GM12878 (cell line): ENCODE data around the gene FAM118B. TPM values are rescaled to one million over a fixed set of nuclear protein-coding genes. Genes with fewer than 3 reads are reported as not detected.

Source experiments
- ATF3 ChIP-seq: IDR thresholded peaks from 2 replicates; pipeline ENCODE4 v1.6.1; 2011; ENCODE audit warnings: low read depth, mild to moderate bottlenecking, low read length, moderate library complexity, borderline replicate concordance; ENCODE audit errors: extremely low read depth
- ATF7 ChIP-seq: fragments of 450-650 bp; IDR thresholded peaks from 2 replicates; pipeline ENCODE4 v1.6.1; 2016; ENCODE audit warnings: low read depth, mild to moderate bottlenecking
- EGR1 ChIP-seq, 2 experiments: IDR thresholded peaks; 1 replicate in 1 of 2; 2 replicates in 1 of 2; pipeline ENCODE4 v1.6.1; 2011 to 2012; ENCODE audit warnings: low read depth in 2 of 2, low read length in 2 of 2, borderline replicate concordance in 1 of 2, mild to moderate bottlenecking in 1 of 2, moderate library complexity in 1 of 2
- EP300 ChIP-seq, 2 experiments: fragments of 150-350 bp in 1 of 2; IDR thresholded peaks; 2 replicates each; pipeline ENCODE4 v1.6.1; 2011 to 2012; ENCODE audit warnings: low read depth in 2 of 2, low read length in 2 of 2, borderline replicate concordance in 1 of 2, improper control_type of control experiment in 1 of 2, inconsistent platforms in 1 of 2; ENCODE audit not compliant: control insufficient read depth in 1 of 2
- IRF3 ChIP-seq: fragments of 450-650 bp; IDR thresholded peaks from 2 replicates; pipeline ENCODE4 v1.6.1; 2014; ENCODE audit warnings: mild to moderate bottlenecking
- NFYB ChIP-seq: IDR thresholded peaks from 2 replicates; pipeline ENCODE4 v1.6.1; 2011; ENCODE audit warnings: low read depth, mild to moderate bottlenecking, low read length, improper control_type of control experiment, moderate library complexity; ENCODE audit not compliant: insufficient read depth
- RAD21 ChIP-seq: IDR thresholded peaks from 2 replicates; pipeline ENCODE4 v1.6.1; 2011; ENCODE audit warnings: mild to moderate bottlenecking, low read depth, low read length, moderate library complexity; ENCODE audit not compliant: insufficient read depth
- RAD51 ChIP-seq: fragments of 450-650 bp; IDR thresholded peaks from 2 replicates; pipeline ENCODE4 v1.6.1; 2016; ENCODE audit warnings: moderate library complexity, mild to moderate bottlenecking, inconsistent platforms
- RELB ChIP-seq: fragments of 450-650 bp; IDR thresholded peaks from 2 replicates; pipeline ENCODE4 v1.6.1; 2017; ENCODE audit warnings: low read depth, mild to moderate bottlenecking, moderate library complexity
- REST ChIP-seq: IDR thresholded peaks from 2 replicates; pipeline ENCODE4 v1.6.1; 2012; ENCODE audit warnings: mild to moderate bottlenecking, low read depth, low read length
- SPI1 ChIP-seq: IDR thresholded peaks from 2 replicates; pipeline ENCODE4 v1.6.1; 2011; ENCODE audit warnings: low read depth, mild to moderate bottlenecking, low read length, moderate library complexity, borderline replicate concordance; ENCODE audit not compliant: insufficient read depth
- polyA plus RNA-seq, 11 experiments: library from polyadenylated mRNA; depleted of rRNA in 4 of 11; unstranded in 6 of 11; stranded (reverse) in 5 of 11; fragments of >200 nt; fragmentation: Nextera tagmentation in 4 of 11; fragmentation: Illumina TruSeq in 1 of 11; extraction: Ambion mirVana in 4 of 11; extraction: Trizol in 1 of 11; gene quantifications; 1 replicate in 1 of 11; 2 replicates in 10 of 11; pipeline versions ENCODE4 v1.2.1 to v1.2.3, GENCODE V29; 2011 to 2016; ENCODE audit warnings: inconsistent platforms in 2 of 11, missing spikeins in 2 of 11, low read depth in 1 of 11
- total RNA-seq, 4 experiments: library from RNA; depleted of rRNA in 3 of 4; stranded (reverse); fragments of >200 nt in 3 of 4; fragmentation: Illumina TruSeq in 1 of 4; extraction: Trizol in 1 of 4; gene quantifications; 2 replicates each; pipeline versions ENCODE4 v1.2.1 to v1.2.3, GENCODE V29; 2013 to 2021

FAM118B gene
- total and polyA plus RNA-seq, 10 of the 15 experiments (the other 5 are each of a cell fraction or from before 2014, with no cell fraction given), result 12.8 to 29.7 (median 16.5) TPM

- TF ChIP-seq REST, result no peak
- TF ChIP-seq NFYB, result no peak
- no peak for TF ChIP-seq IRF3
- TF ChIP-seq ATF7, result 0 out of 2 replicates have a peak, but pooled peaks have one; percentile 26
- TF ChIP-seq ATF3, result no peak
- peak; percentile 89 for TF ChIP-seq RAD51
- TF ChIP-seq EGR1 (IDR thresholded peaks at IDR 0.05; ENCODE audit: borderline replicate concordance in 1 of 2, low read depth in 2 of 2, low read length in 2 of 2), result no peak
- peak in 1 of 2 experiments; percentile 27; a peak in 1 of 4 replicates for TF ChIP-seq EP300 (IDR thresholded peaks at IDR 0.05; ENCODE audit: borderline replicate concordance in 1 of 2, control insufficient read depth in 1 of 2, low read depth in 2 of 2, low read length in 2 of 2)
- TF ChIP-seq RAD21, result no peak
- no peak for TF ChIP-seq RELB
- no peak for TF ChIP-seq SPI1
Measured at GRCh38 chr11:126305699-126306098, 94.1 kb downstream of the FAM118B start (continued).
